Right ventricle myocardium superior (tissue), 1 donor: ENCODE results near the gene HELLS. TPM values are rescaled to one million over a fixed set of nuclear protein-coding genes. Genes with fewer than 3 reads are reported as not detected.

ENCODE experiments used
- ATAC-seq: fragments of 200-7000 bp; cut with Tn5 transposase; one replicate; pipeline ENCODE4 v1.9.1; 2020; ENCODE audit warnings: mild to moderate bottlenecking; ENCODE audit not compliant: poor library complexity
- DNase-seq: peaks from one replicate; pipeline ENCODE4 v3.0.0-alpha.2; 2020
- intact Hi-C: fragments of 100-400 bp; cut with DNase I; formaldehyde crosslinking; loops from one replicate; pipeline ENCODE4 v1.11.2; 2022
- total RNA-seq: library from RNA; stranded (reverse); fragmentation: NEBNext Ultra II Directional; extraction: Animal tissue kit (Norgen Biotek cat#: 25700); gene quantifications from one replicate; pipeline ENCODE4 v1.2.1, GENCODE V29; 2021
- donor health status: DM: no; HTN: yes; CAD: no; lungs with severe emphysema.

HELLS gene
- total RNA-seq, 1 donor from 2014 or later: 1.6 TPM

DNA sequence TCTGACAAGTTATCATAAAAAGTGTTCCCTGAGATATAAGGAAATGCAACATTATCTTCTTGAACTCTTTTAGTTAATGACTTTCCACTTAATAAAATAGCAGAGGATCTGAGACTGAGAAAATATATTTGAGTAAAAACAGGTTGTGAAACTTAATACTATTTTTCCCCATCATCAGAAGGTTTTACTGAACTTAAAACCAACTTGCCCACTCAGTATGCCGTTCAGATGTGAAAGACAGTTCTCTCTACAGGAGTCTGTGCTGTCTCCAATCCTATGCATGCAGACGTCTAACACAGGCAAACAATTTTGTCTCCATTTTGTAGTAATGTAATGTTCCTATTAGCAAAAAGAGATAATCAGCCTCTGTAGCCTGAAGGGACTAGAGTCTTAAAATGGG lies 99.7 kb downstream of the HELLS start:
- no peak for DNase-seq
- intact Hi-C loops: no loop called here
- ATAC-seq: no peak

Other genes starting within 250 kb of the HELLS start
- gene NOC3L, start 182.8 kb upstream of the HELLS start, total RNA-seq: 9.3 TPM
- gene TBC1D12, start 143.2 kb upstream of the HELLS start, total RNA-seq: 4.4 TPM
- not detected for gene CYP2C18, start 137.9 kb downstream of the HELLS start, total RNA-seq
- 0.11 TPM for gene CYP2C19, start 216.9 kb downstream of the HELLS start, total RNA-seq